Esophagus mucosa (tissue), 1 donor: ENCODE data around the gene NDUFS2. TPM values are rescaled to one million over a fixed set of nuclear protein-coding genes. Genes with fewer than 3 reads are reported as not detected.
A peak's percentile ranks its signal among the peaks of the same experiment; 100 is the strongest.
"Not testable (repeated sequence)": the region's sequence is repeated elsewhere in the genome, so short reads cannot be mapped to it uniquely, and the experiment has no call there.

Experiments
- ATAC-seq: fragments of 200-7000 bp; cut with Tn5 transposase; one replicate; pipeline ENCODE4 v1.9.1; 2020
- total RNA-seq: library from RNA; stranded (reverse); gene quantifications from one replicate; pipeline ENCODE4 v1.2.4, GENCODE V29; 2023
- donor health status: DM: yes; HTN: yes; CAD: no.

Gene NDUFS2
- total RNA-seq, 1 donor from 2014 or later, result 56.4 TPM

GRCh38 chr1:161255302-161255701, 53.1 kb downstream of the NDUFS2 start:
- ATAC-seq, result not testable (repeated sequence)

DNA sequence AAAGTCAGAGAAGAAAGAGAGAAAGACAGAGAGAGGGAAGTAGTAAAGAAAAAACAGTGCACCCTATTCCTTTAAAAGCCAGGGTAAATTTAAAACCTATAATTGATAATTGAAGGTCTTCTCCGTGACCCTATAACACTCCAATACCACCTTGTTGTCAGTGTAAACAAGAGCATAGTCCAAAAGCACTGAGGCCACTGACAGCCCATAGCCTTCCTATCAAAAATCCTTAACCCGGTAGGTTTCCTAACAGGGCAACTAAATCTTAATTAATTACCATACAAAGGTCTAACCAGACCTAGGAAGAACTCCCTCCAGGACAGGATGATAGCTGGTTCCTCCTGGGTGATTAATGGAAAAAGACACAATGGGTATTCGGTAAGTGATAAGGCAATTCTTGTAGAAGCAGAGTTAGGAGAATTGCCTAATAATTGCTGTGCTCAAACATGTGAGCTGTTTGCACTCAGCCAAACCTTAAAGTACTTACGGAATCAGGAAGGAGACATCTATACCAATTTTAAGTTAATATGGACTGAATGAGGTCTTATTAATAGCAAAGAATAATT, 53.9 kb downstream of the NDUFS2 start:
- ATAC-seq, result not testable (repeated sequence)

DNA sequence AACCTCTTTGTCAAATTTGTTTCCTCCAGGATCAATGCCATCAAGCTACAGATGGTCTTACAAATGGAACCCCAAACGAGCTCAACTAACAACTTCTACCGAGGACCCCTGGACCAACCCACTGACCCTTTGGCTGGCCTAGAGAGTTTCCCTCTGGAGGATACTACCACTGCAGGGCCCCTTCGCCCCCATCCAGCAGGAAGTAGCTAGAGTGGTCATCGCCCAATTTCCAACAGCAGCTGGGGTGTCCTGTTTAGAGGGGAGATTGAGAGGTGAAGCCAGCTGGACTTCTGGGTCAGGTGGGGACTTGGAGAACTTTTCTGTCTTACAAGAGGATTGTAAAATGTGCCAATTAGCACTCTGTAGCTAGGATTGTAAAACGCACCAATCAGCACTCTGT, 54.9 kb downstream of the NDUFS2 start:
- ATAC-seq, result not testable (repeated sequence)

GRCh38 chr1:161258439-161259344, 56.5 kb downstream of the NDUFS2 start, which contains the start of gene PCP4L1:
Gene PCP4L1, plus strand, starts transcription at chr1:161258745. Its CDS starts 230 bp downstream, at chr1:161258975.
- peak; percentile 84 for ATAC-seq

GRCh38 chr1:161259345-161259702, 57.2 kb downstream of the NDUFS2 start:
- no peak for ATAC-seq

GRCh38 chr1:161259765-161260164, 57.6 kb downstream of the NDUFS2 start:
- no peak for ATAC-seq

GRCh38 chr1:161260376-161261260, 58.5 kb downstream of the NDUFS2 start:
- ATAC-seq, result peak; percentile 51

DNA sequence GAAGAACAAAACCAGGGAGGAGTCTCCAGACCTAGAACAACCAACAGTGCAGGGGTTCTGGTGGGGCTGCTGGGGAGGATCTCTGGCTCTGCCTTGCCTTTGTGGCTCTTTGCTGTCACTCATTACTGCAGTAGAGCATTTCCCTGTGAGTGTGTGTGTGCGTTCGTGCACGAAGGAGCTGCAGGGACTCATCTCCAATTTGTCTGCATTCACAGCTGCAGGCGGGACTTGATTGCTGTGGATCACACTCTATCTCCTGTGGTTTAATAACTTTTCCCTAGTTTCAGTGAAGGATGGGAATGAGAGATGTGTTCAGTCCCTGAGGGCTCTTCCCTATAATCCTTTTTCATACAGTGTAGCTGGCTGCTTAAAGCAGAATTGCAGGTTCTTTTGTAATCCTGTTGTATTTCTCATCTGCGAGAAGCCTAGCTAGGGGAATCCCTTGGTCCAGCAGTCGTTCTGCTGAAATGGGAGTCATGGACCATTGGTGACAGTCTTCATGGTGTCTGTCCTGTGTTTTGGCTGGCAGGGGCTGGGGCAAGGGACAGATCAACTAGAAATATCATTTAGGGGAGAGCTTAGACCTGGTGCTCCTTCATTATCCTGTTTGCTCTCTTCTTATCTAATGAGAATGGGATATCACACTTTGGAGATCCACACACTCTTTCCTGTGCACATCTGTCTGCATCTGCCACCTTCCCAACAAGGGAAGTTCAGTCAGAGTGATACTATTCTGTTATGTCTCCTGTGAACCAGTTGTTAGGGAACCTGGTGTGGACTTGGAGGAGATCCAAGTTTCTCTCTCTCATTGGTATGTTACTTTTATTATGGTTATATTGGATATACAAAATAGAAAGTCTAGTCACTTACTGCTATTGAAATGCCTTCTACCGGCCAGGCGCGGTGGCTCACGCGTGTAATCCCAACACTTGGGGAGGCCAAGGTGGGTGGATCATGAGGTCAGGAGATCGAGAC, 59.4 kb downstream of the NDUFS2 start:
- ATAC-seq, result peak; percentile 75

Other genes with a start within 250 kb of the NDUFS2 start
- 0.16 TPM for gene ITLN2, start 247.6 kb upstream of the NDUFS2 start, total RNA-seq
- gene F11R, start 181.2 kb upstream of the NDUFS2 start, total RNA-seq, result 137 TPM
- gene TSTD1, start 163.4 kb upstream of the NDUFS2 start, total RNA-seq, result 67.9 TPM
- gene USF1, start 156.4 kb upstream of the NDUFS2 start, total RNA-seq, result 25.2 TPM
- gene ARHGAP30, start 132.5 kb upstream of the NDUFS2 start, total RNA-seq, result 6.0 TPM
- 115 TPM for gene NECTIN4, start 112.8 kb upstream of the NDUFS2 start, total RNA-seq
- 4.5 TPM for gene KLHDC9, start 104.0 kb upstream of the NDUFS2 start, total RNA-seq
- gene PFDN2, start 84.3 kb upstream of the NDUFS2 start, total RNA-seq, result 46.2 TPM
- 26.4 TPM for gene NIT1, start 84.3 kb upstream of the NDUFS2 start, total RNA-seq
- 24.9 TPM for gene DEDD, start 69.7 kb upstream of the NDUFS2 start, total RNA-seq
- 76.7 TPM for gene UFC1, start 48.4 kb upstream of the NDUFS2 start, total RNA-seq
- gene USP21, start 42.9 kb upstream of the NDUFS2 start, total RNA-seq, result 15.6 TPM
- 10.4 TPM for gene PPOX, start 35.9 kb upstream of the NDUFS2 start, total RNA-seq
- 17.7 TPM for gene B4GALT3, start 24.9 kb upstream of the NDUFS2 start, total RNA-seq
- gene ADAMTS4, start 3.3 kb upstream of the NDUFS2 start, total RNA-seq, result 1.3 TPM
- 0.76 TPM for gene FCER1G, start 12.9 kb downstream of the NDUFS2 start, total RNA-seq
- gene APOA2, start 21.3 kb downstream of the NDUFS2 start, total RNA-seq, result not detected
- gene TOMM40L, start 23.7 kb downstream of the NDUFS2 start, total RNA-seq, result 11.4 TPM
- gene NR1I3, start 35.8 kb downstream of the NDUFS2 start, total RNA-seq, result not detected
- gene PCP4L1, start 56.4 kb downstream of the NDUFS2 start, total RNA-seq, result 29.3 TPM
- gene MPZ, start 107.6 kb downstream of the NDUFS2 start, total RNA-seq, result 1.4 TPM
- gene SDHC, start 112.0 kb downstream of the NDUFS2 start, total RNA-seq, result 185 TPM
- gene CFAP126, start 165.5 kb downstream of the NDUFS2 start, total RNA-seq, result not detected